ENCODE results near the gene FNDC1.

- TF ChIP-seq CTCF (IDR thresholded peaks at IDR 0.05) (no peak), POLR2A (IDR thresholded peaks at IDR 0.05) (no peak), POLR2AphosphoS5 (IDR thresholded peaks at IDR 0.05) (no peak)
Measured at GRCh38 chr6:159155679-159156078, 13.5 kb upstream of the FNDC1 start.
